ENCODE results near the gene RYR1. TPM values are rescaled to one million over a fixed set of nuclear protein-coding genes. Genes with fewer than 3 reads are reported as not detected.
A peak's percentile ranks its signal among the peaks of the same experiment; 100 is the strongest.

RYR1 gene
- total RNA-seq, 1 experiment from 2014 or later = 4.1 TPM

GRCh38 chr19:38413416-38413815 lies 20.1 kb upstream of the RYR1 start:
- no peak for DNase-seq (ENCODE audit: low read depth, low spot score)
- POLR2A ChIA-PET = no interaction called here

GRCh38 chr19:38417146-38417543 lies 16.3 kb upstream of the RYR1 start:
- H3K79me2 ChIP-seq (ENCODE audit: insufficient read depth, low read length) = no peaks in the 10 kb centered on the region
- no peaks in the 10 kb centered on the region for H3K9me3 ChIP-seq (ENCODE audit: control insufficient read depth in 1 of 2, insufficient read depth in 1 of 2, low read depth in 1 of 2, low read length in 2 of 2)
- H3K27ac ChIP-seq (ENCODE audit: low read depth, low read length) = peak overlapping the region; percentile 21
- no peaks in the 10 kb centered on the region for H3K27me3 ChIP-seq (ENCODE audit: insufficient read depth, low read length)
- BruUV-seq (replicated peaks) = no TSS peak
- no peaks in the 10 kb centered on the region for H4K20me1 ChIP-seq (ENCODE audit: insufficient read depth)
- POLR2A ChIA-PET = interaction anchor here (0.6 to 1.0 kb wide), 2 partner anchors 12 to 15 kb away, joined by 3 read pairs; no protein-coding TSS in a partner anchor
- H3K9me2 ChIP-seq (ENCODE audit: insufficient read depth) = no peaks in the 10 kb centered on the region
- intact Hi-C loops (cut with micrococcal nuclease) = no loop called here
- RAD21 ChIA-PET (ENCODE audit: low non-redundant PET in 1 of 2, low total read pairs in 2 of 2, uncharacterized antibody in 2 of 2, unreplicated experiment in 2 of 2) = no interaction called here
- CTCF ChIA-PET = no interaction called here
- H3K4me1 ChIP-seq (ENCODE audit: control insufficient read depth in 1 of 2, insufficient read depth in 2 of 2, low read length in 2 of 2) = peaks cover 14 to 16% of the 10 kb centered on the region in 2 experiments; a peak in 3 of 4 replicates
- H3K4me3 ChIP-seq (replicated peaks in 1 of 2; ENCODE audit: low read depth in 1 of 2, low read length in 2 of 2) = no peak overlapping the region
- peak overlapping the region; percentile 94 for H3K4me2 ChIP-seq (ENCODE audit: low read length)
- H2AFZ ChIP-seq (ENCODE audit: low read depth, low read length, poor library complexity, severe bottlenecking) = peak overlapping the region; percentile 56
- H3K36me3 ChIP-seq (ENCODE audit: control insufficient read depth in 1 of 2, insufficient read depth in 2 of 2, low read length in 2 of 2) = no peaks in the 10 kb centered on the region
- H3K9ac ChIP-seq (ENCODE audit: low read length) = peak overlapping the region; percentile 43
- no peak for ATAC-seq
- DNase-seq (ENCODE audit: low read depth, low spot score) = no peak
- TF ChIP-seq JUND (IDR thresholded peaks at IDR 0.05) (no peak), FOSL1 (IDR thresholded peaks at IDR 0.05; ENCODE audit: low read depth) (no peak), SRF (IDR thresholded peaks at IDR 0.05; ENCODE audit: low read depth) (no peak), CEBPB (IDR thresholded peaks at IDR 0.05; ENCODE audit: low read depth) (no peak), ELF1 (IDR thresholded peaks at IDR 0.05; ENCODE audit: borderline replicate concordance, low read depth) (no peak), TCF7L2 (IDR thresholded peaks at IDR 0.05; ENCODE audit: borderline replicate concordance, extremely low read depth, insufficient read depth, insufficient read length) (no peak), ZNF274 (IDR thresholded peaks at IDR 0.05; ENCODE audit: low read depth, low read length) (no peak), MAX (IDR thresholded peaks at IDR 0.05) (no peak), ZFX (IDR thresholded peaks at IDR 0.05) (no peak), RAD21 (IDR thresholded peaks at IDR 0.05; ENCODE audit: low read depth) (no peak), EGR1 (IDR thresholded peaks at IDR 0.05; ENCODE audit: low read depth) (no peak), SIN3A (IDR thresholded peaks at IDR 0.05; ENCODE audit: low read depth) (no peak), EZH2 (IDR thresholded peaks at IDR 0.05) (no peak)

More at GRCh38 chr19:38413416-38413815, 20.1 kb upstream of the RYR1 start:
- intact Hi-C loops (cut with micrococcal nuclease) = no loop called here
- Histone ChIP-seq H4K20me1 (ENCODE audit: insufficient read depth) (no peaks in the 10 kb centered on the region), H3K4me3 (replicated peaks in 1 of 2; ENCODE audit: low read depth in 1 of 2, low read length in 2 of 2) (no peak overlapping the region), H3K79me2 (ENCODE audit: insufficient read depth, low read length) (no peaks in the 10 kb centered on the region), H3K4me1 (ENCODE audit: control insufficient read depth in 1 of 2, insufficient read depth in 2 of 2, low read length in 2 of 2) (peaks cover 13 to 27% of the 10 kb centered on the region in 2 experiments; a peak in 3 of 4 replicates), H3K4me2 (ENCODE audit: low read length) (no peak overlapping the region), H3K27ac (ENCODE audit: low read depth, low read length) (no peak overlapping the region), H3K27me3 (ENCODE audit: insufficient read depth, low read length) (no peaks in the 10 kb centered on the region), H3K9me2 (ENCODE audit: insufficient read depth) (no peaks in the 10 kb centered on the region), H3K36me3 (ENCODE audit: control insufficient read depth in 1 of 2, insufficient read depth in 2 of 2, low read length in 2 of 2) (no peaks in the 10 kb centered on the region), H3K9ac (ENCODE audit: low read length) (no peak overlapping the region), H2AFZ (ENCODE audit: low read depth, low read length, poor library complexity, severe bottlenecking) (no peak overlapping the region), H3K9me3 (ENCODE audit: control insufficient read depth in 1 of 2, insufficient read depth in 1 of 2, low read depth in 1 of 2, low read length in 2 of 2) (no peaks in the 10 kb centered on the region)
- CTCF ChIA-PET = interaction anchor here (2.2 kb wide), 1 partner anchor 11 kb away, joined by 7 read pairs; the partner anchor contains the start of gene FAM98C
- no TSS peak for BruUV-seq (replicated peaks)
- TF ChIP-seq CTCF (IDR thresholded peaks at IDR 0.05 in 2 of 3, conservative IDR thresholded peaks at IDR 0.05 in 1 of 3; ENCODE audit: borderline replicate concordance in 1 of 3, insufficient read depth in 1 of 3, low read depth in 2 of 3, low read length in 2 of 3) (no peak), SRF (IDR thresholded peaks at IDR 0.05; ENCODE audit: low read depth) (no peak)
- ATAC-seq = no peak
- RAD21 ChIA-PET (ENCODE audit: low non-redundant PET in 1 of 2, low total read pairs in 2 of 2, uncharacterized antibody in 2 of 2, unreplicated experiment in 2 of 2) = no interaction called here

All from HCT116 (cell line).